Measurements from ENCODE around the gene SRSF2.
"Not testable (repeated sequence)": the region's sequence is repeated elsewhere in the genome, so short reads cannot be mapped to it uniquely, and the experiment has no call there.

Gene SRSF2

DNA sequence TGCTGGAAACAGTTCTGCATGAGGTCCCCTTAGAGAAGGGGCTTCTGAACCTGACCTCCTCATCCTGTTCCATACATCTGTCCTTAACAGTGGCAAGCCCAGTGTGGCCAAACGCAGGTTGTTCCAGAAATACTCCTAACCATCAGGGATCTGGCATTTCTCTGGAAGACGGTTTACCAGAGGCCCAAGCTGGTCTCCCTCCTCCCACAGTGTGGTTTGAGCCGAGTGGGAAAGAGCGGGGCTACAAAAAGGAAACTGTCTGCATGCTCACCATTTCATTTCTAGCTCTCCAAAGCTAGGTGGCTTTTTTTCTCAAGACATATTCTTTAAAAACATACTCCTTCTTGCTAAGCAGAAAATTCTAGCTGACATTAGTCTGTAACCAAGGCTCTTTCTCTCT lies 32.3 kb downstream of the SRSF2 start:
- Histone ChIP-seq H3K27me3 (ENCODE audit: control insufficient read depth in 1 of 2, insufficient read depth in 2 of 2, low read length in 2 of 2) (no peaks in the 10 kb centered on the region), H3K9me3 (ENCODE audit: low read length) (no peaks in the 10 kb centered on the region), H3K27ac (ENCODE audit: low read depth, low read length) (peak overlapping the region; percentile 74), H3K9ac (ENCODE audit: low read length) (no peak overlapping the region), H3K4me1 (ENCODE audit: insufficient read depth, low read length) (peaks cover 73% of the 10 kb centered on the region), H3K36me3 (ENCODE audit: insufficient read depth, low read length) (no peaks in the 10 kb centered on the region), H3K4me3 (ENCODE audit: low read depth in 1 of 2, low read length in 2 of 2) (no peak overlapping the region)

DNA sequence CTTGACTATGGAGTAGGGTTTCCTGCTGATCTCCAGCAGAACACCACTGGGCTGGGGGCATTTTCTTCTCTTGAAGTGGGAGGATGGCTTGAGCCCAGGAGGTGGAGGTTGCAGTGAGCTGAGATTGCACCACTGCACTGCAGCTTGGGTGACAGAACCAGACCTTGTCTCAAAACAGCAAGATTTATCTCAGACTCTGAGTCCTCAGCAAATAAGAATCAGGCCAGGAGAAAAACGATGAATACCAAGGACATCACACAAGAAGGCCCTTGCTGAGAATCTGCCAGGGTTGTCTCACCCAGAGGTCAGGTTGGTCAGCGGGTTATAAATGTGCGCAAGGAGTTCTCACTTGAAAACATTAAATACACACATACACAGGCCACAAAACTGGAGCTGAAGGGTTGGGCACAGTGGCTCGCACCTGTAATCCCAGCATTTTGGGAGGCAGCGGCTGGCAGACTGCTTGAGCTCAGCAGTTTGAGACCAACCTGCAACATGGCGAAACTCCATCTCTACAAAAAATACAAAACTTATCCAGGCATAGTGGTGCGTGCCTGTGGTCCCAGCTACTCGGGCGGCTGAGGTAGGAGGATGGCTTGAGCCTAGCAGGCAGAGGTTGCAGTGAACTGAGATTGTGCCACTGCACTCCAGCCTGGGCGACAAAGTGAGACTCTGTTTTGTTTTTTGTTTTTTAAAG lies 34.0 kb downstream of the SRSF2 start:
- no peak overlapping the region for H3K9ac ChIP-seq (ENCODE audit: low read length)
- H3K27ac ChIP-seq (ENCODE audit: low read depth, low read length), result no peak overlapping the region
- H3K4me3 ChIP-seq (ENCODE audit: low read depth in 1 of 2, low read length in 2 of 2), result no peak overlapping the region
- H3K36me3 ChIP-seq (ENCODE audit: insufficient read depth, low read length), result no peaks in the 10 kb centered on the region
- H3K9me3 ChIP-seq (ENCODE audit: low read length), result no peaks in the 10 kb centered on the region
- no peaks in the 10 kb centered on the region for H3K27me3 ChIP-seq (ENCODE audit: control insufficient read depth in 1 of 2, insufficient read depth in 2 of 2, low read length in 2 of 2)
- H3K4me1 ChIP-seq (ENCODE audit: insufficient read depth, low read length), result peaks cover 80% of the 10 kb centered on the region

DNA sequence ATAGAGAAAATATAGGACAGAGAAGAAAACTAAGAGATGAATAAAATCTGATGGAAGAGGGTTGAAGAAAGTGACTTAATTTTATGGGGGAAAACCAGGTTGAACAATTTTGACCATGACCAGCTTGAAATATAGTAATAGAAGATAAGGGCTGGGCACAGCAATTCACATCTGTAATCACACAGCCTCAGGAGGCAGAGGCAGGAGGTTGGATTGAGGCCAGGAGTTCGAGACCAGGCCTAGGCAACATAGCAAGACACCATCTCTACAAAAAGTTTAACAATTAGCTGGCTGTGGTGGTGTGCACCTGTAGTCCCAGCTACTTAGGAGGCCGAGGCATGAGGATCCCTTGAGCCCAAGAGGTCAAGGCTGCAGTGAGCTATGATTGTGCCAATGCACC lies 35.1 kb downstream of the SRSF2 start:
- Histone ChIP-seq H3K27me3 (ENCODE audit: control insufficient read depth in 1 of 2, insufficient read depth in 2 of 2, low read length in 2 of 2) (no peaks in the 10 kb centered on the region), H3K36me3 (ENCODE audit: insufficient read depth, low read length) (no peaks in the 10 kb centered on the region), H3K4me1 (ENCODE audit: insufficient read depth, low read length) (peaks cover 80% of the 10 kb centered on the region), H3K27ac (ENCODE audit: low read depth, low read length) (peak overlapping the region; percentile 92), H3K9ac (ENCODE audit: low read length) (peak overlapping the region; percentile 73), H3K4me3 (ENCODE audit: low read depth in 1 of 2, low read length in 2 of 2) (no peak overlapping the region), H3K9me3 (ENCODE audit: low read length) (no peaks in the 10 kb centered on the region)

DNA sequence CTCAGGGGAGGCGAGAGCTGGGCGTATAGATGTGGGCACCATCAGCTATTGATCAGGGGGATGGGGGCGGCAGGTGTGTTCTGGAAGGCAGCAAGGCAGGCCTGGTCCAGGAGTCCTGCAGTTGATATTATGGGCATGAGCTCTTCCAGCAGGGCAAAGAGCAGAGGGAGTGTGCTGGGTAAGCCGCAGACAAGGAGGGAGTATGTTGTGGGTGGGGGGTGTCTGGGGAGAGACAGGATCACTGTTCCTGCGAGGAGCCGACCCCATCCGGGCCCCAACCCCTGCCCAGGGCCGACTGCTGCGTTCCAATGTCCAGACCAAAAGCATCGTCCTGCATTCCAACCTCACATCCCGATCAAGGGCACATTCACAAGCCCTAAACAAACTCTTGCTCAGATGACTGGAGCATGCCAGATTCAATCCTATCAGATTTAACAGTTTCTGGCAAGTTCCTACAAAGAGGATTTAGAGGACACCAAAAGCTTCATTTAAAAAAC lies 35.6 kb downstream of the SRSF2 start:
- no peaks in the 10 kb centered on the region for H3K9me3 ChIP-seq (ENCODE audit: low read length)
- peaks cover 80% of the 10 kb centered on the region for H3K4me1 ChIP-seq (ENCODE audit: insufficient read depth, low read length)
- peak overlapping the region; percentile 92 for H3K27ac ChIP-seq (ENCODE audit: low read depth, low read length)
- H3K36me3 ChIP-seq (ENCODE audit: insufficient read depth, low read length), result no peaks in the 10 kb centered on the region
- peak overlapping the region; percentile 15 to 49 for H3K4me3 ChIP-seq (ENCODE audit: low read depth in 1 of 2, low read length in 2 of 2)
- H3K27me3 ChIP-seq (ENCODE audit: control insufficient read depth in 1 of 2, insufficient read depth in 2 of 2, low read length in 2 of 2), result no peaks in the 10 kb centered on the region
- H3K9ac ChIP-seq (ENCODE audit: low read length), result peak overlapping the region; percentile 73

DNA sequence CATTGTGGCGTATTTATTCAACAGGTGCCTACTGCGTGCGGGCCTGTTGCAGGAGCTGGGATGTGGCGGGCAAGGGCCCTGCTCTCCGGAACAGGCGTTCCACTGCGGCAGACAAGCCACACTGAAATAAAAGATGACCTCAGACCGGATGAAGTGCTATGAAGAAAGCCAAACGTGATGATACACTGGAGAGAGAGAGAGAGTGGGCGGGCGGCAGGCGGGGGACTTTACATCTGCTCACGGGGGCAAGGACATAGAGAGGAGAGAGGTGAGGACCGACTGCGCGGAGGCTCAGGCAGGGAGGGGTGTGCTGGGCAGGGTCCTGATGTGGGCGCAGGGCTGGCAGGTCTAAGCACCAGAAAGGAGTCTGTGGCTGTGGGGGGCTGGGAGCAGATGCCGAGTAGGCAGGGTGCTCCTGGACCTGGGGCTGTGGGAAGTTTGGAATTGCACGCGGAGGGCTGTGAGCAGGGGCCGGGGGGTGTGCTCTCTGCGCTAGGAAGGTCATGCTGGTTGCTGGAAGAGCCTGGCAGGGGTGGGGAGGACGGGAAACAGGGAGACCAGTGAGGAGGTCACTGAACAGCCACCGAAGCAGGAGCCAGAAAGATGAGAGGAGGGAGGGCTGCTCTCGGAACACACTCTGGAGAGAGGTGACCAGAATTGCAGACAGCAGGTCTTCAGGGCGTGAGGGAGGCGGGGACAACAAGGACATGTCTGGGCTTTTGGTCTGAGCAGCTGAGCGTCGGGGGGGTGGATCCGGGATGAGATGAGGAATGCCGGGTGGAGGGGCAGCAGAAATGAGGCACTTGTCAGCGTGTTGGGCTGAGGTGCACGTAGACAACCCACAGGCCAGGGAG lies 36.3 kb downstream of the SRSF2 start:
- peaks cover 81% of the 10 kb centered on the region for H3K4me1 ChIP-seq (ENCODE audit: insufficient read depth, low read length)
- H3K9me3 ChIP-seq (ENCODE audit: low read length), result no peaks in the 10 kb centered on the region
- H3K36me3 ChIP-seq (ENCODE audit: insufficient read depth, low read length), result no peaks in the 10 kb centered on the region
- H3K9ac ChIP-seq (ENCODE audit: low read length), result peak overlapping the region; percentile 73
- H3K4me3 ChIP-seq (ENCODE audit: low read depth in 1 of 2, low read length in 2 of 2), result peak overlapping the region; percentile 15 to 49
- no peaks in the 10 kb centered on the region for H3K27me3 ChIP-seq (ENCODE audit: control insufficient read depth in 1 of 2, insufficient read depth in 2 of 2, low read length in 2 of 2)
- H3K27ac ChIP-seq (ENCODE audit: low read depth, low read length), result peak overlapping the region; percentile 92

DNA sequence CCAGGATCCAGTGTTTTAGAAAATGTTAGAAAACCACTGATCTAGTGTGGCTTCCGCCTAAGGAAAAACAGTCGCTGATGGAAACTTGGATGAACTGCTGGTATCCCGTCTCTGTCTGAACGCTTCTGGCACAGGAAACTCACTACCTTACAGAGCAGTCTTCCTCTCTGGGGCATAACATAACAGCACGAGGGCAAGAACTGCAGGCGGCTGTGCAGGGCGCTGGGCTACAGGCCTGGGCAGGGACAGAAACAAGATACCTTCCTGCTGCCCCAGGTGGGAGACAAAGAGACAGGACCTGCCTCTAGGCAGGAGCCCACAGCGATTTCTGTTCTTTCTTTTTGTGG lies 36.9 kb downstream of the SRSF2 start:
- Histone ChIP-seq H3K27me3 (ENCODE audit: control insufficient read depth in 1 of 2, insufficient read depth in 2 of 2, low read length in 2 of 2) (no peaks in the 10 kb centered on the region), H3K9me3 (ENCODE audit: low read length) (no peaks in the 10 kb centered on the region), H3K4me3 (ENCODE audit: low read depth in 1 of 2, low read length in 2 of 2) (peak overlapping the region; percentile 12 to 49), H3K36me3 (ENCODE audit: insufficient read depth, low read length) (no peaks in the 10 kb centered on the region), H3K4me1 (ENCODE audit: insufficient read depth, low read length) (peaks cover 82% of the 10 kb centered on the region), H3K9ac (ENCODE audit: low read length) (peak overlapping the region; percentile 73), H3K27ac (ENCODE audit: low read depth, low read length) (peak overlapping the region; percentile 92)

DNA sequence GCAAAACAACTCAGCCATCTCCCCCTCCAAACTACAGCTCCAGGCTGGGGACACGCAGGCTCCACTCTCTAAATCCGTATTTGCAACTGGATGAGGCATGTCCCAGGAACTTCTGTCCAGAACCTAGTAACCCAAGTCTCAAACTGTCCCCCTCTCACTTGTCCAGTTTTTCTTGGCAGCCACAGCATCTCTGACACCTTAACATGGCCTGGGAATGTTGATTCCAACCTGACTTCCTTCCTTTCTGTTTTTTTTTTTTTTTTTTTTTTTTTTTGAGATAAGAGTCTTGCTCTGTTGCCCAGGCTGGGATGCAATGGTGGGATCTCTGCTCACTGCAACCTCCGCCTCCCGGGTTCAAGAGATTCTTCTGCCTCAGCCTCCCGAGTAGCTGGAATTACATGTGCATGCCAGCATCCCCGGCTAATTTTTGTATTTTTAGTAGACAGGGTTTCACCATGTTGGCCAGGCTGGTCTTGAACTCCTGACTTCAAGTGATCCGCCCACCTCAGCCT lies 38.6 kb downstream of the SRSF2 start:
- not testable (repeated sequence) for H3K36me3 ChIP-seq (ENCODE audit: insufficient read depth, low read length); H3K9me3 ChIP-seq (ENCODE audit: low read length); H3K9ac ChIP-seq (ENCODE audit: low read length); H3K27me3 ChIP-seq (ENCODE audit: control insufficient read depth in 1 of 2, insufficient read depth in 2 of 2, low read length in 2 of 2); H3K4me3 ChIP-seq (ENCODE audit: low read depth in 1 of 2, low read length in 2 of 2)
- Histone ChIP-seq H3K27ac (ENCODE audit: low read depth, low read length) (peak overlapping the region; percentile 92), H3K4me1 (ENCODE audit: insufficient read depth, low read length) (peaks cover 79% of the 10 kb centered on the region)

DNA sequence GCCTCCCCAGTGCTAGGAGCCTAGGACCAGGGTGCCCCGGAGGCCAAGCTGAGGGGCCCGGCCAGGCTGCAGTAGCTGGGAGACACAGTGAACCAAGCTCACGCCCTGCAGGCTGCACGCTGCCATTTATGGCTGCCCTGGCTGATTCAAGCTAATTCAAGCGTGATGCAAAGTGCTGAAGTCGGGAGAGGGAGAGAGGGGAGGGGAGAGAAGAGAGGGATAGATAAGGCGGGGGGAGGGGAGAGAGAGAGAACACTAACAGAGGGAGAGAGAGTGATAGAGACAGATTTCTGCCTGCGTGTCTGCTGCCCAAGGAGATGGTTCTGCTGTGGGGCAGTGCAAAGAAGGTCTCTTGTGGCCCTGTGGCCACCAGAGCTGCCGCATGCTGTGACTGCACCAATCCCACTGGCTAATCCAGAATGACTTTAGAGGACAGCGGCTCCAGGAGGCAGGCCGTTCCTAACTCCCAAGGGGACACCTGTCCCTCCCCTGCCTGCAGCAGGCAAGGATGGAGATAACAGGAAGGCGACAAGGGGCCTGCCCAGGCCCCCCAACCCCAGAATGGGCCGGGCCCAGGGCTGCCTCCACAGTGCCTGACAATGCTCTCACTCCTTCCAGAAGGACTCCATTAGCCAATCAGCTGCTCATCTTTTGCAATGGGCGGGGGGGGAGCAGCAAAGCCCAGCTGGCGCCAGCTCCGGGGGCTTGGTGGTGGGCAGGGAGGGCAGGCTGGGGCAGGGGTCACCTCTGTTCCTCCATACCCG lies 39.2 kb downstream of the SRSF2 start:
- no peak overlapping the region for H3K9ac ChIP-seq (ENCODE audit: low read length)
- H3K4me3 ChIP-seq (ENCODE audit: low read depth in 1 of 2, low read length in 2 of 2), result peak overlapping the region in 1 of 2 donors; percentile 27
- H3K9me3 ChIP-seq (ENCODE audit: low read length), result no peaks in the 10 kb centered on the region
- H3K4me1 ChIP-seq (ENCODE audit: insufficient read depth, low read length), result peaks cover 75% of the 10 kb centered on the region
- peak overlapping the region; percentile 89 for H3K27ac ChIP-seq (ENCODE audit: low read depth, low read length)
- no peaks in the 10 kb centered on the region for H3K36me3 ChIP-seq (ENCODE audit: insufficient read depth, low read length)
- H3K27me3 ChIP-seq (ENCODE audit: control insufficient read depth in 1 of 2, insufficient read depth in 2 of 2, low read length in 2 of 2), result no peaks in the 10 kb centered on the region

DNA sequence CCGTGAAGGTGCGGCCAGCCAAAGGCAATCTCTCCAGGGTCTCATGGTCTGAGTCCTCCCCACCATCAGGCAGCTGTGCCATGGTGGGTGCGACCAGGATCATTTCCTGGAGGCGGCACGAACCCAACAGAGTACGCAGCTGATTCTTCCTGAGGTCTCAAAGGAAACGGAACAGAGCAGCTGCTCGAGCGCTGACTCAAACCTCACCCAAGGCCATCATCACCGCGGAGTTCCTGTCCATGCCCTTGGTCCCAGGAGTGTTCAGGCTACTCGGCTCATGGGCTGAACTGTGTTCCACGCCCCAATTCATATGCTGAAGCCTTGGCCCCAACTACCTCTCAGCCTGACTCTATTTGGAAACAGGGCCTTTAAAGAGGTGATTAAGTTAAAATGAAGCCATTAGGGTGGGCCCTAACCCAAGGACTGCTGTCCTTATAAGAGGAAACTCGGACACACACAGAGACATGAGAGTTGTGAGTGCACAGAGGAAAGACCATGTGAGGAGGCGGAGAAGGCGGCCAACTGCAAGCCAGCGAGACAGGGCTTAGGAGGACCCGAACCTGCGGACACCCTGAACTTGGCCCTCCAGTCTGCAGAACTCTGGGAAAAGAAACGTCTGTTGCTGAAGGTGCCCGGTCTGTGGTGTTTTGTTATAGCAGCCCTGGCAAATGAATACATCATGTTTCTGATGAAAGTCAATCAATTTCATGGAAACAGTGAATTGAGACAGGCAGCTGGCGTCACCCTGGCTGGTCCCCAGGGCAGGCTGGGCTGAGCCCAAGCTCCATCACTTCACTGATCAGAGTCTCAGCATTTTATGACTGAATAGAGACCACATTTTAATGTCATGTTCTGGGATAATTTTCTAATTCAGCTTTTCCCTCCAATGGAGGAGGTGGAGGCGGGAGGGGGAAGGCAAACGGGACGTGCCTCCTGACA lies 40.1 kb downstream of the SRSF2 start:
- Histone ChIP-seq H3K4me3 (ENCODE audit: low read depth in 1 of 2, low read length in 2 of 2) (peak overlapping the region in 1 of 2 donors; percentile 27), H3K36me3 (ENCODE audit: insufficient read depth, low read length) (no peaks in the 10 kb centered on the region), H3K4me1 (ENCODE audit: insufficient read depth, low read length) (peaks cover 72% of the 10 kb centered on the region), H3K27me3 (ENCODE audit: control insufficient read depth in 1 of 2, insufficient read depth in 2 of 2, low read length in 2 of 2) (no peaks in the 10 kb centered on the region), H3K9me3 (ENCODE audit: low read length) (no peaks in the 10 kb centered on the region), H3K9ac (ENCODE audit: low read length) (no peak overlapping the region), H3K27ac (ENCODE audit: low read depth, low read length) (peak overlapping the region; percentile 89)

DNA sequence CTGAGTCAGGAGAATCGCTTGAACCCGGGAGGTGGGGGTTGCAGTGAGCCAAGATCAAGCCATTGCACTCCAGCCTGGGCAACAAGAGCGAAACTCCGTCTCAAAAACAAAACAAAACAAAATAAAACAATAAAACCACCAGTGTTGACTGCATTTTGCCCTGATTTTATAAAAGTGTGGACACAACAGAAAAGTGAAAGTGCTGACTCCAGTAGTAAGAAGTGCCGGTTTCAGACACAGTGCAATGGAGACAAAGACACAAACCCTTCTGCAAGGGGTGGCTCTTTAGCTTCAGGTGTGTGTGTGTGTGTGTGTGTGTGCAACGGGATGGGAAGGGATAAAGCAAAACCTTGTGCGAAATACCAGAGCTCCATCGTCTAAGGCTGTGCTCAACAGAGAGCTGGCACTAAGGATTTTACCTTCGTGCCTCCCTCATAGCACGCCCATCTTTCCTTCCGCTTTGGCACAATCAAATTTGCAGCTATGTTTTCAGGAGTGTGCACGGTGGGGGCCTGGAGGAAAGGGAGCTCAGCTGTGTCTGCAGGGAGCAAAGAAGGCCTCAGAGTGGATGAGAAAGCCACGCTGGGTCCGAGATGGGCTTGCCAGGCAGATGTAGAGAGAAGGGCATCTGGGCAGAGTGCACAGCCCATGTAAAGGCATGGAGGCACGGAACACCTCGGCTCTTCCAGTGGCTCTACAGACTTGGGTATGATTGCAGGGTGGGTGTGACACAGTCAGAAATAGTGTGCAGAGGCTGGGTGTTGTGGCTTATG lies 41.9 kb downstream of the SRSF2 start:
- no peaks in the 10 kb centered on the region for H3K36me3 ChIP-seq (ENCODE audit: insufficient read depth, low read length)
- H3K9ac ChIP-seq (ENCODE audit: low read length), result no peak overlapping the region
- H3K9me3 ChIP-seq (ENCODE audit: low read length), result no peaks in the 10 kb centered on the region
- no peaks in the 10 kb centered on the region for H3K27me3 ChIP-seq (ENCODE audit: control insufficient read depth in 1 of 2, insufficient read depth in 2 of 2, low read length in 2 of 2)
- peak overlapping the region; percentile 83 for H3K27ac ChIP-seq (ENCODE audit: low read depth, low read length)
- peak overlapping the region in 1 of 2 donors; percentile 10 for H3K4me3 ChIP-seq (ENCODE audit: low read depth in 1 of 2, low read length in 2 of 2)
- peaks cover 70% of the 10 kb centered on the region for H3K4me1 ChIP-seq (ENCODE audit: insufficient read depth, low read length)

Data from muscle layer of colon (tissue), 2 donors.